Stimulated activated CD8-positive, alpha-beta memory T cell treated with anti-CD3 and anti-CD28 coated beads, Interleukin-12 subunit alpha, Interleukin-12 subunit beta, amount 100 ng/mL, for 4 hours (primary cell): ENCODE results near the gene CAMK2B.
"Not testable (repeated sequence)": the region's sequence is repeated elsewhere in the genome, so short reads cannot be mapped to it uniquely, and the experiment has no call there.

Experiments
- DNase-seq: peaks from one replicate; pipeline ENCODE4 v3.0.0-alpha.2; 2020; ENCODE audit warnings: low read depth

Gene CAMK2B

DNA sequence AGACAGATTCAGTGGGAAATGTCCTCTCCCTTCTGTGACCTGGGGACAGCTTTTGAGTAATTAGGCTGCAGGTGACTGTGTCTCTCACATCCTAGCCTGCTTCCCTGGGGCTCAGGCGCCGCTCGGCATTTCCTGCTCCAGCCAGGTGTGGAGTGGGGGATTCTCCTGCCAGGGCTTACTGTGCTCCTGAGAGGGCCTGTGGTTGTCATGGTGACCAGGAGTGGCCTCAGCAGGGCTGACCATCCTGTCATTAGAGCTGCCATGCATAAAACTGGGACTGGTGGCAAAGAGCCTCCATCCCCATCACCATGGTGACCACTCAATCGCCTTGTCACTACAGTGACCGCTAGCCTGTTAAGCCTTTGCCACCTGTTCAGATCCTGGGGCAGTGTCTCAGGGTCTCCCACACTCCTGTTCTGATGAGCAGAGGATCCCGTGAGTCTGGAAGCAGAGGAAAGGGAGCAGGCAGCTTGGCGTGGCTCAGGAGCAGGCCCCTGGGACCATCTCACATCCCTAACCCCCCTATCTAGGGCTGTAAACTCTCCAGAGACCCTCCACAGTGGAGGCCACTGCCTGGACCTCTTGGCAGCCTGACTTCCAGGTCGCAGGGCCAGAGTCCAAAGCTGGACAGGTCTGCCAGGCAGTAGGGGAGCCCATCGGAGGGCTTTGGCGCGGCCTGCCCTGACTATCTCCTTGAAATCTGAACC lies 136.0 kb downstream of the CAMK2B start, which contains the start of gene GCK:
TSS of gene GCK (minus strand) at position 154 of the 707 bp plus-strand sequence. CDS start 486 bp downstream, outside the sequence.
- no peak for DNase-seq

GRCh38 chr7:44188480-44189225 lies 136.7 kb downstream of the CAMK2B start:
- no peak for DNase-seq

- DNase-seq: no peak
These were observed 137.6 kb downstream of the CAMK2B start for GRCh38 chr7:44187636-44188416.

GRCh38 chr7:44186736-44187135 lies 138.7 kb downstream of the CAMK2B start:
- no peak for DNase-seq

GRCh38 chr7:44185729-44186128 lies 139.7 kb downstream of the CAMK2B start:
- DNase-seq: no peak

DNA sequence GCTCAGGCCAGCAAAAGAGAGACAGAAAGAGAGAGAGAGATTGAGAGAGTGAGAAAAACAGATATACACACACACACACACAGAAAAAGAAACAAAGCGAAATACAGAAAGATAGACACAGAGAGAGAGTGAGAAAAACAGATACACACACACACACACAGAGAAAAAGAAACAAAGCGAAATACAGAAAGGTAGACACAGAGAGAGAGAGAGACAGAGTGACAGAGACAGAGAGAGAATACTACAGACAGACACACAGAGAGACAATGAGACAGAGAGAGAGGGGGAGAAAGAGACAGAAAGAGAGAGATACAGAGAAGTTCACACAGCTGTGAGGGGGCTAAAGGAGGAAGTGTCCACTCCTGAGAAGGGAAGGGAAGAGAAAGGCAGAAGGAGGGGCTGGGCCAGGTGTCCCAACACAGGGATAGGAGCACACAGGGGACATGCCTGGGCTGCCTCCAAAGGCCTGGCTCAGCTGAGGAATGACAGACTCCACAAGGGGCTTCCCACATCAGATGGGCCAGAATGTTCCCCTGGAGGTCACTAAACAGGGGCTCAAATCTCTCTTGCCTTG lies 140.4 kb downstream of the CAMK2B start:
- DNase-seq: no peak

DNA sequence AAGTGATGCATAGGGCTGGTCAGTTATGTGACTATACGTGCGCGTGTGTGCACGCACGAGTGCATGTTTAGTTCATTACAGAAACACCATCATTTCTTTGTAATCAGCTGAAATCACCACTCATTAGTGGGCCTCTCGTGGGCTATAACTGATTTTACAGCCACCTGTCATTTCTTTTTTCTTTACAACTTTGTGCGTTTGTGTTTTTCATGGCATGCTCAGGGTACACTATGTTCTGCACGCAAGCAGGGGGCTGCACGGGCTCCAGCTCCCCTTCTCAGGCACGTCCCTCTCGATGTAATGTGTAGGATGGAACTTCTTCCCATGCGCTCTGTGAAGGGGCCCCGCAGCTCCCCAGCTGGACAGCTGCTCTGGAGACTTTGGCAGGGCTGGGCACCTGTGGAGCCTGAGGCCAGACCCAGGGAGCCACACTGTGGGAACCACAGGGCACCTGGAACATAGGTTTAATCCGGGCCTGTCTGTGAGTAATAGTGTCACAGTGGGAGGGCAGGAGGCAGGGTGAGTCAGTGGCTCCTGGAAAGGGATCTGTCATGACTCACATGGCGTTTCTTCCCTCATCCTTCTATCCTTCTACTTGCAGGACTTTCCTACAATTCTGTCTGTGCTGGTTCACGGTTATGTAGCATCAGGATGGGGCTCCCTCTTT lies 141.1 kb downstream of the CAMK2B start:
- DNase-seq: no peak

GRCh38 chr7:44183386-44183785 lies 142.0 kb downstream of the CAMK2B start:
- no peak for DNase-seq

DNA sequence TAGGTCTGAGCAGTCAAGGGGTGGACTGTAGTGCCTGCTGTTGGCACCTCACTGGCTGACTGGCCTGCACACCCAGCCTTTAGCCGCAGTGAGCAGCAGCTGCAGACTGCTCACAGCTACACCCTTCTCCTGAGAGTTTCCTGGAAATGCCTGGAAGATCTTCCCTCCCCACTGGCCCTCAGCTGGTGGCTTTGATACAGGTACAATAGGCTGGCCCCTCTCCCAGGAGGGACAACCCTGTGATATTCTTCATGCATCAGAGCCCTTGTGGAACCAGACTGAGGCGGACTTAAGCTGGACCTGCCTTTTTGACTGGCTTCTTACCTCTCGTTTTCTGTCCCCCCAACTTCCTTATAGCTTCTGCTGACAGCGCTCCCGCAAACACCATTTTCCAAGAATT lies 142.6 kb downstream of the CAMK2B start:
- no peak for DNase-seq

DNA sequence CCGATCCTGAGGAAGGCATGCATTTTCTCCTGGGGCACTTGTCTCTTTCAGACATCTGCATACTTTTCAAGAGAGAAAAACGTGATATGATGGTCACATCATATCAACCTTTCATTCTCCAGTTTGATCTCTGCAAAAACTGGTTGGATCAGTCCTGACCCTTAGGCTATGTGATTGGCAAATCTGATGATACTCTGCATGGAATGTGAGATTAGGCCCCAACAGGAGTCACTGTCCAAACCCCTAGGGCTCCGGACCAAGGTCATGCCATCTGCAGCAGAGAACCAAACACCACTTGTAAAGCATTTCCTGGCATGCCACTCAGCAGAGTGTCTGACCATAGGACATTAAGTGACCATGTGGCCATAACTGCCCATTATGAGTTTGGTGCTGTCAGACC lies 144.8 kb downstream of the CAMK2B start:
- DNase-seq: no peak

DNA sequence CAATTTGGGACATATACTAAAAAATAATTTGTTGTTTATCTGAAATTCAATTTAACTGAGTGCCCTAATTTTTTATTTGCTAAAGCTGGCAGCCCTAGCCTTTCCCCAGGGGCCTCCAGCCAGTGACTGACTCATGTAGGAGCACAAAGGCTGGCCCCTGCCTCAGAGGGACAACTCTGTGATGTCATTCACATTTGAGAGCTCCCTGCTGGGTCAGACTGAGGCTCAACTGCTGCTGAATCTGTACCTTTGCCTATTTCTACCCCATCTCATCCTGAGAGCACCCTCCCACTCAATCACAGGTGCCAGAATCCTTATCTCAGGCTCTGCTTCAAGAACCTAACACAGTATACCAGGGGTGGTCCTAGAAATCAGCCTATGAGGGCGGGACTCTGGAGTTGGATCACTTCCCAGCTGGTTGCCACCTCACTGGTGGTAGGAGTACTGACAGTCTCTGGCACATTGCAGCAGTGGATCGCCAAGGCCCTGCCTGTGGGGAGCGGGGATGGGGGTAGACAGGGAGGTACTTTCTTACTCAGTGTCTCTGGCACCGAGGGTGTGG lies 147.7 kb downstream of the CAMK2B start:
- DNase-seq: no peak

- no peak for DNase-seq
These were observed 148.9 kb downstream of the CAMK2B start for GRCh38 chr7:44176486-44176885.

DNA sequence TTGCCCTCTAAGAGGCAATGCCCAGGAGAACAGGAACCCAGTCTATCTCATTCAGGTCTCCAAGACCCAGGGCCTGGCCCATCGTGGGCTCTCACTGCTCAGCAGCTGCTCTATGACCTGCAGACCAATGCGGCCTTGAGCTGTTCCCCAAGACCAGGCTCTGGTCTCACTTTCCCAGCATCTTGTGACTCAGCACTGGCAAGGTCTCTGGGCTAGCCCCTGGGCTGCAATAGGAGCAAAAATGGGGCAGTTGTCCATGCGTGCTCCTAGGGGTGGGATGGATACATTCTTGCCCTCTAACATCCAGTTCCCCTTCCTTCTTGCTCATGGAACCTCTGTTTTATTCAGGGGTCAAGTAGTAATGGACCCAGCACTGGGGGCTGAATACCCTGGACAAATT lies 149.7 kb downstream of the CAMK2B start:
- DNase-seq: no peak

GRCh38 chr7:44174694-44174948 lies 150.8 kb downstream of the CAMK2B start:
- not testable (repeated sequence) for DNase-seq

DNA sequence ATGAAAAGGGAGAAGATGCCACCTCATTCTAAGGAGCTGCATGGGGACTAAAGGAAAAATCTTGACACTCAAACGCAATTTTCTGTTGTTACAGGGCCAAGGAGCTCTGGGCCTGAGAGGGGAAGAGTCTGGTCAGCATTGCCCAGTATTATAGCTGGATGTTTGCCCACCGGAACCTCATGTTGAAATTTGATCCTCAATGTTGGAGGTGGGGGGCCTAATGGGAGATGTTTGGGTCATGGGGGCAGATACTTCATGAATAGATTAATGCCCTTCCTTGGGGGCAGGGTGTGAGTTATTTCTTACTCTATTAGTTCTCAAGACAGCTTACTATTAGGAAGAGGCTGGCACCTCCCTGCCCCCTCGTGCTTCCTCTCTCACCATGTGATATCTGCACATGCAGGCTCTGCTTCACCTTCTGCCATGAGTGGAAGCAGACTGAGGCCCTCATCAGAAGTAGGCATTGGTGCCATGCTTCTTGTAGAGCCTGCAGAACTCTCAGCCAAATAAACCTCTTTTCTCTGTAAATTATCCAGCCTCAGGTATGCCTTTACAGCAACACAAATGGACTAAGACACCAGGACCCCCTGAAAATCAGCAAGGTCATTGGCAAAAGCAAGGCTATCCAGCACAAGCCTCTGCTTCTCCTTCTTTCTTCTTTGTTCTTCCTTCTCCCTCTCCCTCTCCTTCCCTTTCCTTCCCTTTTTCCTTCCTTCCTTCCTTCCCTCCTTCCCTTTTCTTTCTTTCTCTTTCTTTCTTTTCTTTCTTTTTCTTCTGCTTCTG lies 151.3 kb downstream of the CAMK2B start:
- no peak for DNase-seq

DNA sequence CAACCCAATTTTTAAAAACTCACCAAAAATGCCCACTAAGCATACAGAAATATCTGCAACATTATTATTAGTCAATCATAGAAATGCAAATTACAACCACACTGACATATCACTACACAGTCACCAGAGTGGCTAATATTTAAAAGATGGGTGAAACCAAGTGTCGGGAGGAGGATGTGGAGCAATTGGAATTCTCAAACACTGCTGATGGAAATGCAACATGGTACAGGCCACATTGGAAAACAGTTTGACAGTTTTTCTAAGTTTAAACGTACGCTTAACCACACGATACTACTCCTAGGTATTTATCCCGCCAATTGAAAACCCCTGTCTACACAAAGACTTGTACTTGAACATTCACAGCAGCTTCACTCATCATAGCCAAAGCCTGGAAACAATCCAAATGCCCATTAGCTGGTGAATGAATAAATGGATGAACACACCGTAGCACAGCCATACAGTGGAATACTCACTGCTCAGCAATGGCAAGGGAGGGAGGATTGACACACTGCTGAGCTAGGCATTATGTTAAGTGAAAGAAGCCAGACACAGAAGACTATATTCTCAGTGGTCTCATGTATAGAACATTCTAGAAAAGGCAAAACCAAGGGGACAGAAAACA lies 152.5 kb downstream of the CAMK2B start:
- DNase-seq: no peak

DNA sequence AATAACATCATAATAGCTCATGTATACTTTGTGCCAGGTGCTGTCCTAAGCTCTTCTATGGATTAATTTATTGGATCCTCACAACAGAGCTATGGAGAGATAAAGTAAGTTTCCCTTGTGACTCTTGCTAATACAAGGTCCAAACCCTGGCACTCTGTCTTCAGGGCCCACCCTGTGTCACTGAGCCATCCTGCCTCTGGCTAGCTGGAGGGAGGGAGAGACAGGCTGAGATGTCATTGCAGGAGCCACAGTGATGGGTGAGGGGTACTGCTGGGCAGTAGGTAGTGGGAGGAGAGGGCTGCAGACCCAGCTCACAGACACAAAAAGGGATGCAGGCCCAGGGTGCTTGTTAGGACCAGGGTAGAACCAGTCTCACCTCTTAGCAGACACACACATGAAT lies 153.0 kb downstream of the CAMK2B start:
- no peak for DNase-seq

GRCh38 chr7:44171901-44172300 lies 153.5 kb downstream of the CAMK2B start:
- not testable (repeated sequence) for DNase-seq

GRCh38 chr7:44167920-44168319 lies 157.5 kb downstream of the CAMK2B start:
- no peak for DNase-seq
